OCI-LY3 (cell line): ENCODE results near the gene ARVCF.

ENCODE experiments used
- CTCF ChIP-seq: fragments of 200-600, 300-600 bp; sonication (generic); IDR thresholded peaks from 2 replicates; pipeline ENCODE4 v1.5.1; 2014; ENCODE audit warnings: antibody characterized with exemption, low read length, low read depth
- EZH2phosphoT487 ChIP-seq: fragments of 200-600 bp; shearing (Covaris generic); IDR thresholded peaks from 2 replicates; pipeline ENCODE4 v1.6.1; 2018; ENCODE audit warnings: antibody characterized with exemption, mixed run types, low read depth

GRCh38 chr22:20002128-20002527 is 14.5 kb downstream of the ARVCF start:
- TF ChIP-seq CTCF: no peak
- no peak for TF ChIP-seq EZH2phosphoT487
